Thymus (tissue), 11 donors: ENCODE data around the gene MRPS18A. TPM values are rescaled to one million over a fixed set of nuclear protein-coding genes. Genes with fewer than 3 reads are reported as not detected.

Source experiments
- DNase-seq, 9 donors: peaks; one replicate each; pipeline ENCODE4 v3.0.0-alpha.2; 2013; ENCODE audit warnings: low spot score in 9 of 9, low read depth in 6 of 9, missing footprints in 1 of 9
- H3K27ac ChIP-seq, 2 donors: one replicate each; pipeline ENCODE4 v1.5.1; 2013; ENCODE audit warnings: control low read depth in 1 of 2, low read depth in 1 of 2, low read length in 1 of 2, mild to moderate bottlenecking in 1 of 2, moderate library complexity in 1 of 2
- H3K27me3 ChIP-seq, 2 donors: one replicate each; pipeline ENCODE4 v1.5.1; 2013; ENCODE audit warnings: low read length in 1 of 2; ENCODE audit not compliant: control insufficient read depth in 2 of 2, insufficient read depth in 1 of 2
- H3K36me3 ChIP-seq, 2 donors: one replicate each; pipeline ENCODE4 v1.5.1; 2013; ENCODE audit warnings: low read length in 1 of 2, mild to moderate bottlenecking in 1 of 2, moderate library complexity in 1 of 2; ENCODE audit not compliant: control insufficient read depth in 2 of 2, insufficient read depth in 2 of 2
- H3K4me1 ChIP-seq, 2 donors: one replicate each; pipeline ENCODE4 v1.5.1; 2013; ENCODE audit warnings: low read length in 2 of 2; ENCODE audit not compliant: control insufficient read depth in 2 of 2, insufficient read depth in 2 of 2
- H3K4me3 ChIP-seq, 2 donors: one replicate each; pipeline ENCODE4 v1.5.1; 2013; ENCODE audit warnings: low read length in 2 of 2, control low read depth in 1 of 2, mild to moderate bottlenecking in 1 of 2
- H3K9me3 ChIP-seq, 2 donors: one replicate each; pipeline ENCODE4 v1.5.1; 2013; ENCODE audit warnings: low read length in 1 of 2, mild to moderate bottlenecking in 1 of 2; ENCODE audit not compliant: control insufficient read depth in 2 of 2, insufficient read depth in 1 of 2
- WGBS: extraction: QIAGEN DNeasy Blood & Tissue Kit; methylation state at CpG from one replicate; pipeline ENCODE4 v1.1.7; 2013; 5-methylcytosine and 5-hydroxymethylcytosine counted together
- polyA plus RNA-seq: library from polyadenylated mRNA; stranded (reverse); fragments of 200-250 nt; gene quantifications from one replicate; pipeline ENCODE4 v1.2.3, GENCODE V29; 2013
- total RNA-seq: library from RNA; stranded (reverse); fragments of 120-200 nt; gene quantifications from one replicate; pipeline ENCODE4 v1.2.4, GENCODE V29; 2013
- donor health status: healthy.

Gene MRPS18A
- total and polyA plus RNA-seq, 2 donors, result 28.1 to 49.5 TPM

- WGBS, result 98% methylated on average over 6 of the region's 6 CpGs
- no peaks in the 10 kb centered on the region for H3K9me3 ChIP-seq
- peaks cover 18 to 28% of the 10 kb centered on the region in 2 donors for H3K4me1 ChIP-seq
- H3K27me3 ChIP-seq, result no peaks in the 10 kb centered on the region
- H3K36me3 ChIP-seq, result no peaks in the 10 kb centered on the region
- no peak overlapping the region for H3K4me3 ChIP-seq
- DNase-seq, result no peak
- no peak overlapping the region for H3K27ac ChIP-seq
These were observed 41.9 kb upstream of the MRPS18A start for GRCh38 chr6:43729537-43729936.

GRCh38 chr6:43728586-43728985 is 41.0 kb upstream of the MRPS18A start:
- Histone ChIP-seq H3K4me1 (peaks cover 8 to 24% of the 10 kb centered on the region in 2 donors), H3K36me3 (no peaks in the 10 kb centered on the region), H3K4me3 (no peak overlapping the region), H3K27me3 (no peaks in the 10 kb centered on the region), H3K9me3 (no peaks in the 10 kb centered on the region), H3K27ac (no peak overlapping the region)
- no peak for DNase-seq
- 93% methylated on average over 2 of the region's 2 CpGs for WGBS

- Histone ChIP-seq H3K36me3 (no peaks in the 10 kb centered on the region), H3K9me3 (no peaks in the 10 kb centered on the region), H3K27ac (no peak overlapping the region), H3K4me3 (no peak overlapping the region), H3K27me3 (no peaks in the 10 kb centered on the region), H3K4me1 (peaks cover 8 to 20% of the 10 kb centered on the region in 2 donors)
- DNase-seq, result no peak
- WGBS, result 86% methylated on average over 3 of the region's 3 CpGs
These were observed 40.0 kb upstream of the MRPS18A start for GRCh38 chr6:43727634-43728033.

GRCh38 chr6:43725643-43726580 is 38.3 kb upstream of the MRPS18A start:
- Histone ChIP-seq H3K27ac (no peak overlapping the region), H3K9me3 (no peaks in the 10 kb centered on the region), H3K36me3 (no peaks in the 10 kb centered on the region), H3K4me1 (peaks cover 8 to 20% of the 10 kb centered on the region in 2 donors), H3K4me3 (no peak overlapping the region), H3K27me3 (no peaks in the 10 kb centered on the region)
- 80% methylated on average over 7 of the region's 7 CpGs for WGBS
- no peak for DNase-seq

GRCh38 chr6:43724914-43725642 is 37.5 kb upstream of the MRPS18A start:
- H3K27me3 ChIP-seq, result no peaks in the 10 kb centered on the region
- H3K4me3 ChIP-seq, result no peak overlapping the region
- H3K36me3 ChIP-seq, result no peaks in the 10 kb centered on the region
- peaks cover 8 to 20% of the 10 kb centered on the region in 2 donors for H3K4me1 ChIP-seq
- H3K27ac ChIP-seq, result no peak overlapping the region
- peak; percentile 24 to 80 (median 50) for DNase-seq
- no peaks in the 10 kb centered on the region for H3K9me3 ChIP-seq
- 5% methylated on average over 17 of the region's 17 CpGs for WGBS

GRCh38 chr6:43724354-43724753 is 36.8 kb upstream of the MRPS18A start:
- H3K36me3 ChIP-seq, result no peaks in the 10 kb centered on the region
- no peaks in the 10 kb centered on the region for H3K9me3 ChIP-seq
- no peak for DNase-seq
- H3K27me3 ChIP-seq, result peaks cover 0 to 2% of the 10 kb centered on the region in 2 donors
- no peak overlapping the region for H3K4me3 ChIP-seq
- peaks cover 8 to 20% of the 10 kb centered on the region in 2 donors for H3K4me1 ChIP-seq
- no peak overlapping the region for H3K27ac ChIP-seq
- 39% methylated on average over 2 of the region's 2 CpGs for WGBS

GRCh38 chr6:43723737-43724295 is 36.2 kb upstream of the MRPS18A start:
- H3K4me3 ChIP-seq, result no peak overlapping the region
- H3K27me3 ChIP-seq, result peaks cover 0 to 4% of the 10 kb centered on the region in 2 donors
- DNase-seq, result peak in 7 of 9 donors; percentile 37 to 78 (median 53)
- no peaks in the 10 kb centered on the region for H3K36me3 ChIP-seq
- WGBS, result 48% methylated on average over 9 of the region's 9 CpGs
- no peak overlapping the region for H3K27ac ChIP-seq
- H3K9me3 ChIP-seq, result no peaks in the 10 kb centered on the region
- peaks cover 8 to 20% of the 10 kb centered on the region in 2 donors for H3K4me1 ChIP-seq

- Histone ChIP-seq H3K27me3 (peaks cover 0 to 4% of the 10 kb centered on the region in 2 donors), H3K4me1 (peaks cover 8 to 20% of the 10 kb centered on the region in 2 donors), H3K27ac (no peak overlapping the region), H3K36me3 (no peaks in the 10 kb centered on the region), H3K4me3 (no peak overlapping the region), H3K9me3 (no peaks in the 10 kb centered on the region)
- 93% methylated on average over 10 of the region's 10 CpGs for whole genome bisulfite sequencing
- DNase-seq, result no peak
These were observed 35.4 kb upstream of the MRPS18A start for GRCh38 chr6:43722920-43723545.
